ENCODE measurements around the gene GPR84. TPM values are rescaled to one million over a fixed set of nuclear protein-coding genes. Genes with fewer than 3 reads are reported as not detected.
A peak's percentile ranks its signal among the peaks of the same experiment; 100 is the strongest.
"Not testable (repeated sequence)": the region's sequence is repeated elsewhere in the genome, so short reads cannot be mapped to it uniquely, and the experiment has no call there.

GPR84 gene
- total RNA-seq, 1 donor from 2014 or later = not detected

DNA sequence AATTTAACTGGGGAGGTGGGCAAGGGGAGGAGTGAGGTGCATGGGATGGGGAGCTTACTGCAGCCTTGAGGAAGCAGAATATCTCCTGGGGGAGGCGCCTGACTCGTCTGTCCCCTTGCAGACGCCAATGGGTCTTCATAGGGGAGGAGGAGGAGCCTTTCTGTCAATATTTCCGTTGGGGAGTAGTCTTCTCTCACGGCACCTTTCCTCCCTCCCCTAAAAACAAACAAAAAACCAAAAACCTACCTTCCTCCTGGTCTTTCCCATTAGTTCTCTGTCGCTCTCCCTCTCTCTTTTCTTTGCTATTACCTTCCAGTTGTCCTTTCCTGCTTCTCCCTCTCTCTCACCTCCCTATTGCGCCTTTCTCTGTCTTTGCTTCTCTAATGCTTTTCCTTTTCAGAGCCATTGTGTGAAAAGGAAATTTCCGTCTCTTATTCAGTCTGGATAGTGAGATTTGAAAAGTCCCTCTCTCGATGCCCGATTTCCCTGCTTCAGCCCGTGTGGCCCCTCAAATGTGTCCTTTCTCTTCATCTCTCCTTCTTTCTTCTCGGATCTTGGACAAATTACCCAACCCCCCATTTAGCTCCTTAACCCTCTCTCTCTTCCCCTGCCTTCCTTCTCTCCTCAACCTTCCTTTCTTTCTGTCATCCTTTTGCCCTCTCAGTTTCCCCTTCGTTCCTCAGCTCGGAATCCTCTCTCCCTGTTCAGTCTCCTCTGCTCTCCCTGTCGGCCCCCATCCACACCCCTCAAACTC is 5.9 kb downstream of the GPR84 start:
- H3K9me3 Mint-ChIP-seq = no peaks in the 10 kb centered on the region
- no peak overlapping the region for H3K4me3 Mint-ChIP-seq
- H3K27ac Mint-ChIP-seq = no peak overlapping the region
- no peaks in the 10 kb centered on the region for H3K27me3 Mint-ChIP-seq
- TF ChIP-seq CTCF (conservative IDR thresholded peaks at IDR 0.05) = no peak
- DNase-seq (ENCODE audit: extremely low spot score, unreplicated experiment) = no peak
- H3K4me1 Mint-ChIP-seq (ENCODE audit: unreplicated experiment) = peaks cover 41% of the 10 kb centered on the region
- H3K36me3 Mint-ChIP-seq = no peaks in the 10 kb centered on the region

DNA sequence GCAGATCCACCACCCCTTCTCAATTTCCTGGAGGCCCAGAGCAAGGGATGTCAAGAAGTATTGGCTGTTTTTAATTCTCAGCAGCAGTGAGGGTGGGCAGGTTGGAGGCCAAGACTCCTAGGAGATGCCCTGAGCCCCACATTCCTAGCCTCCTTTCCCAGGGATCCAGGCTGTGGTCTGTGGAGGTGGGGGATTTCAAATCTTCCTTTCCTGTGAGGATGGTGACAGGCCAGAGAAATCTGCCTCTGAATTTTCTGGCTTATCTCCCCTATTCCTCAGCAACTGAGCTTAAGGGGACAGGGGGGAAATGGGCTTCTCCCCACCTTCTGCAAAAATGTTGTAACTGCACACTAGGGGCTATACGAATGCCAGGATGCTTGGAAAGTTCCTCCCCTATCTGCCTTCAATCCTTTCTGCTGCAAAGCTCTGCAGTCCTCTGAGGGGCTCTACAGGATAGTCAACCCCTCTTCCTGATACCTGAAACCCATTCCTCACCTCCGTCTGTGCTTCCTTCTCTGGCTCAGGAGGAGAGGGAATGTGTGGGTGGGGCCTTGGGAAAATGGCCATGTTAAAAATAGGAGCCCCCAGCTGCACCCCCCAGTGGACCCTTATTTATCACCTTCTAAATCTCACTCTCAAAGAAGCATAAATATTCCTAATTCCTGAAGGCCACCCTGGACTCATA is 6.6 kb downstream of the GPR84 start:
- Mint-ChIP-seq H3K36me3 (no peaks in the 10 kb centered on the region), H3K9me3 (no peaks in the 10 kb centered on the region), H3K27me3 (no peaks in the 10 kb centered on the region), H3K27ac (peak overlapping the region; percentile 75), H3K4me1 (ENCODE audit: unreplicated experiment) (peaks cover 49% of the 10 kb centered on the region), H3K4me3 (no peak overlapping the region)
- no peak for DNase-seq (ENCODE audit: extremely low spot score, unreplicated experiment)
- TF ChIP-seq CTCF (conservative IDR thresholded peaks at IDR 0.05) = peak; percentile 7

- Mint-ChIP-seq H3K27ac (peak overlapping the region; percentile 75), H3K9me3 (no peaks in the 10 kb centered on the region), H3K4me3 (no peak overlapping the region), H3K27me3 (no peaks in the 10 kb centered on the region), H3K4me1 (ENCODE audit: unreplicated experiment) (peaks cover 55% of the 10 kb centered on the region), H3K36me3 (no peaks in the 10 kb centered on the region)
- no peak for DNase-seq (ENCODE audit: extremely low spot score, unreplicated experiment)
- no peak for TF ChIP-seq CTCF (conservative IDR thresholded peaks at IDR 0.05)
Observed at GRCh38 chr12:54356951-54357356, 7.3 kb downstream of the GPR84 start.

- no peaks in the 10 kb centered on the region for H3K36me3 Mint-ChIP-seq
- no peaks in the 10 kb centered on the region for H3K9me3 Mint-ChIP-seq
- TF ChIP-seq CTCF (conservative IDR thresholded peaks at IDR 0.05) = no peak
- peak overlapping the region; percentile 75 for H3K27ac Mint-ChIP-seq
- H3K4me1 Mint-ChIP-seq (ENCODE audit: unreplicated experiment) = peaks cover 63% of the 10 kb centered on the region
- no peak for DNase-seq (ENCODE audit: extremely low spot score, unreplicated experiment)
- no peak overlapping the region for H3K4me3 Mint-ChIP-seq
- H3K27me3 Mint-ChIP-seq = no peaks in the 10 kb centered on the region
Observed at GRCh38 chr12:54356228-54356627, 8.1 kb downstream of the GPR84 start.

DNA sequence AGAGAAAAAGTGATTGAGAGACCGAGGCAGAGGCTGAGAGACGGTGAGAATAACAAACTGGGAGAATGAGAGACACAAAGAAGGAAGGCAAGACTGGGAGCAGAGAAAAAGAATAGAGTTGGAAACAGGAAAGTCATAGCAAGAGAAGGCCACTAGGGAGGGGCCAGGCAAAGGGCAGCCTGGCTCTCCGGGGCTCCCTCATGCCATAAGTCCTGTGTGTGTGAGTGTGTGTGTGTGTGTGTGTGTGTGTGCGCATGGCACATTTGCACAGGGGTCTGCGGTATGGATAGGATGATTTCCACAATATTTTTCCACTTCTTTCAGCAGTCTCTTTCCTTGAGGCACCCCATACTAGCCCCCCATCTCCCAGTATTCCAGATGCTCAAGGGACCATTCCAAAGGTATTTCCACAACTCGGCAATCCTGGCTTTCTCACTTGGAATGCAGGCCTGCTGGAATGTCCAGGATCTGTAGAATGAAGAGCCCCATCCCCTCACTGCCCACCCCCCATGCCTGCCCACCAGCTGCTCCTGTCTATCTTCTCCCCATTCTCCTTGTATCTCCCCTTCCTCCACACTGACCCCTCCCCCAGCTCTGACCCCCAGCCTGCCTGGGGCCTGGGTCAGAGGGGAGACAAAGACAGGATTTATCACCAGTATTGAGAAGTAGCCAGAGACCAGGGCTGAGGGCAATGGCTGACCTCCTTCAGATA is 9.0 kb downstream of the GPR84 start:
- DNase-seq (ENCODE audit: extremely low spot score, unreplicated experiment) = no peak
- Mint-ChIP-seq H3K27me3 (no peaks in the 10 kb centered on the region), H3K4me1 (ENCODE audit: unreplicated experiment) (peaks cover 65% of the 10 kb centered on the region), H3K36me3 (peaks cover 6% of the 10 kb centered on the region), H3K9me3 (no peaks in the 10 kb centered on the region), H3K4me3 (no peak overlapping the region), H3K27ac (peak overlapping the region; percentile 75)
- peak; percentile 66 for TF ChIP-seq CTCF (conservative IDR thresholded peaks at IDR 0.05)

DNA sequence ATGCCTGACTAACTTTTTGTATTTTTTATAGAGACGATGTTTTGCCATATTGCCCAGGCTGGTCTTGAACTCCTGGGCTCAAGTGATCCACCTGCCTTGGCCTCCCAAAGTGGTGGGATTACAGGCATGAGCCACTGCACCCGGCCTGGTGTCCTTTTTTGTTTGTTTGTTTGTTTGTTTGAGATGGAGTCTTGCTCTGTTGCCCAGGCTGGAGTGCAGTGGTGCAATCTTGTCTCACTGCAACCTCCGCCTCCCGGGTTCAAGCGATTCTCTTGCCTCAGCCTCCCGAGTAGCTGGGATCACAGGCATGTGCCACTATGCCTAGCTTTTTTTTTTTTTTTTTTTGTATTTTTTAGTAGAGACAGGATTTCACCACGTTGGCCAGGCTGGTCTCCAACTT is 10.0 kb downstream of the GPR84 start:
- Mint-ChIP-seq H3K27ac (peak overlapping the region; percentile 84), H3K36me3 (peaks cover 14% of the 10 kb centered on the region), H3K4me1 (ENCODE audit: unreplicated experiment) (peaks cover 73% of the 10 kb centered on the region)
- not testable (repeated sequence) for H3K4me3 Mint-ChIP-seq; H3K9me3 Mint-ChIP-seq; H3K27me3 Mint-ChIP-seq; DNase-seq (ENCODE audit: extremely low spot score, unreplicated experiment)
